HEK293 (cell line): ENCODE results near the gene MOB2.

ENCODE experiments used
- GLI4 ChIP-seq: fragments of 450-650 bp; formaldehyde crosslinking; IDR thresholded peaks from 2 replicates; pipeline ENCODE4 v1.5.1; 2016; ENCODE audit warnings: missing biosample characterization, missing genetic modification characterization
- SALL2 ChIP-seq: fragments of 450-650 bp; formaldehyde crosslinking; IDR thresholded peaks from 2 replicates; pipeline ENCODE4 v1.5.0; 2017; ENCODE audit warnings: missing biosample characterization, mild to moderate bottlenecking, missing genetic modification characterization, borderline replicate concordance
- YY1 ChIP-seq: fragments of 450-650 bp; formaldehyde crosslinking; IDR thresholded peaks from 2 replicates; pipeline ENCODE4 v1.5.1; 2018; ENCODE audit warnings: missing biosample characterization, missing genetic modification characterization
- ZNF792 ChIP-seq: fragments of 450-650 bp; formaldehyde crosslinking; IDR thresholded peaks from 2 replicates; pipeline ENCODE4 v1.5.1; 2016; ENCODE audit warnings: missing biosample characterization, missing genetic modification characterization
- TF ChIP-seq, protein P1 (sequence below): fragments of 450-650 bp; formaldehyde crosslinking; IDR thresholded peaks from 2 replicates; pipeline ENCODE4 v1.5.1; 2016; ENCODE audit warnings: missing biosample characterization, missing genetic modification characterization
- TF ChIP-seq, protein P2 (sequence below): fragments of 450-650 bp; formaldehyde crosslinking; IDR thresholded peaks from 2 replicates; pipeline ENCODE4 v1.5.1; 2016; ENCODE audit warnings: missing biosample characterization, missing genetic modification characterization
- TF ChIP-seq, protein P3 (sequence below): fragments of 450-650 bp; formaldehyde crosslinking; IDR thresholded peaks from 2 replicates; pipeline ENCODE4 v1.5.1; 2017; ENCODE audit warnings: missing biosample characterization, missing genetic modification characterization

DNA sequence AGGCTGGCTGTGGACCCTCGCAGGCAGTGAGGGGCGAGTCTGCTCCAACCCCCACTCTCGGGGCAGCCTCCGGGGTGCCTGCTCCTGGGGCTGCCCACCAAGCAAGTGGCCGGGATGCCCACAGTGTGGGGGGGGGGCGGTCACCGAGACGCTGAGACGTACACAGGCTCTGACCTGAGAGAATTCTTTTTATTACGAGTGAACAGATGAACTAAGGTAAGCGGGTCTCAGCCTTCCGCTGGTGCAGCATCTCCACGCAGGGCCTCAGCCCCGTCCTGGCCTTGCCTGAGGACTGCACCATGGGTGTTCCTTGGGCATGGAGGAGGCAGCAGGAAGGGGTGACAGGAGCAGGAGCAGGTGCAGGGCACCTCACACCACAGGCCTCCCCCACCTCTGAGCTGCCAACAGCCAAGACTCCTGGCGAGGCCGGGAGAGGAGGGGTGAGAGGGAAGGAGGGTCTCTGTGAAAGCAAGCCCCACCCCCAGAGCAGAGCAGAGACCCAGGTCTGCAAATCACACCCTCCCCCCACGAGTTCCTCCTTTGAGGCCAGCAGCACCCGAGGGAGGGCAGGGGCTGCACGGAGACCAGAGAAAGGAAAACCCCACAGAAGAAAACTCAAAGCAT lies 17.2 kb downstream of the MOB2 start:
- TF ChIP-seq, protein P1, sequence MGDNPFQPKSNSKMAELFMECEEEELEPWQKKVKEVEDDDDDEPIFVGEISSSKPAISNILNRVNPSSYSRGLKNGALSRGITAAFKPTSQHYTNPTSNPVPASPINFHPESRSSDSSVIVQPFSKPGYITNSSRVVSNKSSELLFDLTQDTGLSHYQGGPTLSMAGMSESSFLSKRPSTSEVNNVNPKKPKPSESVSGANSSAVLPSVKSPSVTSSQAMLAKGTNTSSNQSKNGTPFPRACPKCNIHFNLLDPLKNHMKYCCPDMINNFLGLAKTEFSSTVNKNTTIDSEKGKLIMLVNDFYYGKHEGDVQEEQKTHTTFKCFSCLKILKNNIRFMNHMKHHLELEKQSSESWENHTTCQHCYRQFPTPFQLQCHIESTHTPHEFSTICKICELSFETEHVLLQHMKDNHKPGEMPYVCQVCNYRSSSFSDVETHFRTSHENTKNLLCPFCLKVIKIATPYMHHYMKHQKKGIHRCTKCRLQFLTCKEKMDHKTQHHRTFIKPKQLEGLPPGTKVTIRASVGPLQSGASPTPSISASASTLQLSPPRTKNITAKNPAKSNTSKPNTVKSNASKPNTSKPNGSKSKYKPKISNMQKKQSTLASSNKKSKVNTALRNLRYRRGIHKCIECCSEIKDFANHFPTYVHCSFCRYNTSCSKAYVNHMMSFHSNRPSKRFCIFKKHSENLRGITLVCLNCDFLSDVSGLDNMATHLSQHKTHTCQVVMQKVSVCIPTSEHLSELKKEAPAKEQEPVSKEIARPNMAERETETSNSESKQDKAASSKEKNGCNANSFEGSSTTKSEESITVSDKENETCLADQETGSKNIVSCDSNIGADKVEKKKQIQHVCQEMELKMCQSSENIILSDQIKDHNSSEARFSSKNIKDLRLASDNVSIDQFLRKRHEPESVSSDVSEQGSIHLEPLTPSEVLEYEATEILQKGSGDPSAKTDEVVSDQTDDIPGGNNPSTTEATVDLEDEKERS (tag by site-specific recombination), result no peak
- TF ChIP-seq, protein P2, sequence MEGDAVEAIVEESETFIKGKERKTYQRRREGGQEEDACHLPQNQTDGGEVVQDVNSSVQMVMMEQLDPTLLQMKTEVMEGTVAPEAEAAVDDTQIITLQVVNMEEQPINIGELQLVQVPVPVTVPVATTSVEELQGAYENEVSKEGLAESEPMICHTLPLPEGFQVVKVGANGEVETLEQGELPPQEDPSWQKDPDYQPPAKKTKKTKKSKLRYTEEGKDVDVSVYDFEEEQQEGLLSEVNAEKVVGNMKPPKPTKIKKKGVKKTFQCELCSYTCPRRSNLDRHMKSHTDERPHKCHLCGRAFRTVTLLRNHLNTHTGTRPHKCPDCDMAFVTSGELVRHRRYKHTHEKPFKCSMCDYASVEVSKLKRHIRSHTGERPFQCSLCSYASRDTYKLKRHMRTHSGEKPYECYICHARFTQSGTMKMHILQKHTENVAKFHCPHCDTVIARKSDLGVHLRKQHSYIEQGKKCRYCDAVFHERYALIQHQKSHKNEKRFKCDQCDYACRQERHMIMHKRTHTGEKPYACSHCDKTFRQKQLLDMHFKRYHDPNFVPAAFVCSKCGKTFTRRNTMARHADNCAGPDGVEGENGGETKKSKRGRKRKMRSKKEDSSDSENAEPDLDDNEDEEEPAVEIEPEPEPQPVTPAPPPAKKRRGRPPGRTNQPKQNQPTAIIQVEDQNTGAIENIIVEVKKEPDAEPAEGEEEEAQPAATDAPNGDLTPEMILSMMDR, result no peak
- TF ChIP-seq, protein P3, sequence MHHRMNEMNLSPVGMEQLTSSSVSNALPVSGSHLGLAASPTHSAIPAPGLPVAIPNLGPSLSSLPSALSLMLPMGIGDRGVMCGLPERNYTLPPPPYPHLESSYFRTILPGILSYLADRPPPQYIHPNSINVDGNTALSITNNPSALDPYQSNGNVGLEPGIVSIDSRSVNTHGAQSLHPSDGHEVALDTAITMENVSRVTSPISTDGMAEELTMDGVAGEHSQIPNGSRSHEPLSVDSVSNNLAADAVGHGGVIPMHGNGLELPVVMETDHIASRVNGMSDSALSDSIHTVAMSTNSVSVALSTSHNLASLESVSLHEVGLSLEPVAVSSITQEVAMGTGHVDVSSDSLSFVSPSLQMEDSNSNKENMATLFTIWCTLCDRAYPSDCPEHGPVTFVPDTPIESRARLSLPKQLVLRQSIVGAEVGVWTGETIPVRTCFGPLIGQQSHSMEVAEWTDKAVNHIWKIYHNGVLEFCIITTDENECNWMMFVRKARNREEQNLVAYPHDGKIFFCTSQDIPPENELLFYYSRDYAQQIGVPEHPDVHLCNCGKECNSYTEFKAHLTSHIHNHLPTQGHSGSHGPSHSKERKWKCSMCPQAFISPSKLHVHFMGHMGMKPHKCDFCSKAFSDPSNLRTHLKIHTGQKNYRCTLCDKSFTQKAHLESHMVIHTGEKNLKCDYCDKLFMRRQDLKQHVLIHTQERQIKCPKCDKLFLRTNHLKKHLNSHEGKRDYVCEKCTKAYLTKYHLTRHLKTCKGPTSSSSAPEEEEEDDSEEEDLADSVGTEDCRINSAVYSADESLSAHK (tag by site-specific recombination), result no peak
- TF ChIP-seq SALL2 (tag by site-specific recombination), result no peak
- no peak for TF ChIP-seq ZNF792 (tag by site-specific recombination)
- TF ChIP-seq GLI4 (tag by site-specific recombination), result no peak
- no peak for TF ChIP-seq YY1 (tag by site-specific recombination)
